Epithelial cell of esophagus (primary cell): ENCODE measurements around the gene CNPY1.

ENCODE experiments used
- DNase-seq: peaks from one replicate; pipeline ENCODE4 v3.0.0; 2010; ENCODE audit warnings: low read depth
- H3K4me3 ChIP-seq: 2 replicates; pipeline ENCODE4 v1.5.1; 2011; ENCODE audit warnings: mild to moderate bottlenecking, low read length, control low read depth
- TF ChIP-seq, protein P1 (sequence below): IDR thresholded peaks from 2 replicates; pipeline ENCODE4 v1.5.1; 2011; ENCODE audit warnings: low read depth, mild to moderate bottlenecking, low read length, control low read depth, inconsistent platforms; ENCODE audit not compliant: insufficient read depth; ENCODE audit errors: missing control alignments

Gene CNPY1

DNA sequence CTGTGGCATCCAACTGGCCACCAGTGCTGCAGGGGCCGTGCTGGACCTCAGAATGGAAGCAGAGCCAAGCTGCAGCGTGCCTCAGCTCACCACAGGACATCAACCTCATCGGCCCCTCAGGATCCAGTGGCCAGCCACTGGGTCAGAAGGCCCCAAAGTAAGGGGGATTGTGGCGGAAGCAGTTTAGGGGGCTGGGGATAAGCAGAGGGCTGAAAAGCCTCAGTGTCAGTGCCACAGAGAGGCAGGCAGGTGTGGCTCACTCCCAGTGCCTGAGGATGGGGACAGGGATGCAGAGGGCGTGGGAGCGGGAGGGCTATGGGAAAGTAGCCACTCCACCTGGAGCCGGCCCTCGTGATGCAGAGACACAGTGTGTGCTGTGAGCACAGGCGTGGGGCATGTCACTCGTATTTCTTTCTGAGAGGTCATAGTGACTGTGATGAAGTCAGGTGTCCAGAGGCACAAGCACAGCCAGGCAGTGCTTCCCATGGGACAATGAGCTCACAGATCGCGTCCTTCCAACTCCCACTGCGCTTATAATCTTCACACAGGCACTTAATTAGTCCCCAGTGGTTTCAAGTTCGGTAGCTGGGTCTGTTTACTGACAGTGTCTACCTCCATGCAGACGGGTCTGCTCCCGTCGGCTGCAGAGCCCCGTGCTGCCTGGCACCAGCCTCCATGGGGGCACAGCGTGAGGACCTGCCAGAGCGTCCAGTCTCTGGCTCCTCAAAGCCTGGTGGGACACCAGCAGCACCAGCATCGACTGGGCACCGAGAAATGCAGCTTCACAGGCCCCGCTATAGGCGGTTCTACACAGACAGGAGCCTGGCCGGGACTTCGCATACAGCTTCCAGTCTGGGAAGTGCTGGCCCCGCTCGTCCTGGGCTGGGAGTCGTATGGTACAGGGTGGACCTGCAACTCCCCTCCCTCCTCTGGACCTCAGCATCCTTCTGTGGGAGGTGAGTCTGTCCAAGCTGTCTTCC is 42.9 kb upstream of the CNPY1 start:
- no peak overlapping the region for H3K4me3 ChIP-seq
- no peak for DNase-seq
- TF ChIP-seq, protein P1, sequence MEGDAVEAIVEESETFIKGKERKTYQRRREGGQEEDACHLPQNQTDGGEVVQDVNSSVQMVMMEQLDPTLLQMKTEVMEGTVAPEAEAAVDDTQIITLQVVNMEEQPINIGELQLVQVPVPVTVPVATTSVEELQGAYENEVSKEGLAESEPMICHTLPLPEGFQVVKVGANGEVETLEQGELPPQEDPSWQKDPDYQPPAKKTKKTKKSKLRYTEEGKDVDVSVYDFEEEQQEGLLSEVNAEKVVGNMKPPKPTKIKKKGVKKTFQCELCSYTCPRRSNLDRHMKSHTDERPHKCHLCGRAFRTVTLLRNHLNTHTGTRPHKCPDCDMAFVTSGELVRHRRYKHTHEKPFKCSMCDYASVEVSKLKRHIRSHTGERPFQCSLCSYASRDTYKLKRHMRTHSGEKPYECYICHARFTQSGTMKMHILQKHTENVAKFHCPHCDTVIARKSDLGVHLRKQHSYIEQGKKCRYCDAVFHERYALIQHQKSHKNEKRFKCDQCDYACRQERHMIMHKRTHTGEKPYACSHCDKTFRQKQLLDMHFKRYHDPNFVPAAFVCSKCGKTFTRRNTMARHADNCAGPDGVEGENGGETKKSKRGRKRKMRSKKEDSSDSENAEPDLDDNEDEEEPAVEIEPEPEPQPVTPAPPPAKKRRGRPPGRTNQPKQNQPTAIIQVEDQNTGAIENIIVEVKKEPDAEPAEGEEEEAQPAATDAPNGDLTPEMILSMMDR, result no peak

DNA sequence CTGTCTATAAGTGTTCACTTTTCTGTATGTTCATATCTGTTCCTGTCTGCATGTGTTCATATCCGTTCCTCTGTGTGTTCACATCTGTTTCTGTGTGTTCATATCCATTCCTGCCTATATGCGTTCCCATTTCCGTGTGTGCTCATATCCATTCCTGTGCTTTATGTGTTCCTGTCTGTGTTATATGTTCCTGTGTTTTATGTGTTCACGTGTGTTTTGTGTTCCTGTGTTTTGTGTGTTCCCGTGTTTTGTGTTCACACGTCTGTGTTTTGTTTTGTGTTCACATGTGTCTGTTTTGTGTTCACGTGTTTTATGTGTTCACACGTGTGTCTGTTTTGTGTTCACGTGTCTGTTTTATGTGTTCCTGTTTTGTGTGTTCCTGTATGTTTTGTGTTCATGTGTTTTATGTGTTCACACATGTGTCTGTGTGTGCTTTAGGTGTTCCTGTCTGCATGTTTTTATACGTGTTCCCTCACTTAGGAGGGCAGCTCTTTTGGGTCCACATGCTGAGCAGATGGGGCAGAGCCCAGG is 42.2 kb upstream of the CNPY1 start:
- no peak overlapping the region for H3K4me3 ChIP-seq
- TF ChIP-seq, protein P1, result no peak
- no peak for DNase-seq

DNA sequence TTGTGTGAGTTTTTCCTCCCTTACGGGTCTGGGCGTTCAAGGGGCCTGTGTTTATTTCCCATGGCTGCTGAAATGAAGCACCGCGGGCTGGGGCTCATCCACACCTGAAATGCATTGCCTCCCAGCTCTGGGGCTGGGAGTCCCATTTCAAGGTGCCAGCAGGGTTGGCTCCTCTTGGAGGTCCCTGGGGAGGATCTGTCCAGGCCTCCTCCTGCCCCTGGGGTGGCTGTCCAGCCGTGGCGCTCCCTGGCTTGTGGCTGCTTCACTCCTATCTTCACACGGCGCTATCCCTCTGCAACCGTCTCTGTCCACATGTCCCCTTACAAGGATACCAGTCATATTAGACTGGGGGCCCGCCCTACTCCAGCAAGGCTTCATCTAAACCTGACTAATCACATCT is 41.1 kb upstream of the CNPY1 start:
- TF ChIP-seq, protein P1, result no peak
- no peak overlapping the region for H3K4me3 ChIP-seq
- DNase-seq, result no peak

DNA sequence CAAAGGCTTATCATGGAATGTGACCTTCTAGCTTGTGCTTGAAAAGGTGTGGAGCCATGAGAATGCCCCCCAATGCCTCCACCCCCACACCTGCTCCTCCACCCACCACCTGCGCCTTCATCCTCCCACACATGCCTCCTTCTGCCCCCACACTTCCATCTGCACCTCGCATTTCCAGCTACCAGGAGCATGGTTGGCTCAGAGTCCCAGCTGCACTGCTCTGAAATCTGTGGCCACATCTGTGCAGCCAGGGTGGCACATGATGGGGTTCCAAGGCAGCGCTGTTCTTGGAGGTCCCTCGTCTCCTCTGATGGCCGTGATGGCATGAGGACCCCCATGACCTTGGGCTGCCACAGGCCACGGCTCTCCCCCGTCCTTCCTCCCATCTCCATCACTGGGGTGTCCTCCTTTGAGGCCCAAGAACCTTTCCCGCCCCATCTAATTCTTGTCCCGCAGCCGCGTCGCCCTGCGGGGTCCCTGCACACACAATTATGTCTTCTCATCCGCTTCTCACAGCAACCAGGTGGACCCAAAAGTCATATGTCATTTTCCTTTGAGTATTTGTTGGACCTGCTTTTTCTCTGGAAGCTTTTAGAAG is 40.6 kb upstream of the CNPY1 start:
- TF ChIP-seq, protein P1, result no peak
- H3K4me3 ChIP-seq, result no peak overlapping the region

DNA sequence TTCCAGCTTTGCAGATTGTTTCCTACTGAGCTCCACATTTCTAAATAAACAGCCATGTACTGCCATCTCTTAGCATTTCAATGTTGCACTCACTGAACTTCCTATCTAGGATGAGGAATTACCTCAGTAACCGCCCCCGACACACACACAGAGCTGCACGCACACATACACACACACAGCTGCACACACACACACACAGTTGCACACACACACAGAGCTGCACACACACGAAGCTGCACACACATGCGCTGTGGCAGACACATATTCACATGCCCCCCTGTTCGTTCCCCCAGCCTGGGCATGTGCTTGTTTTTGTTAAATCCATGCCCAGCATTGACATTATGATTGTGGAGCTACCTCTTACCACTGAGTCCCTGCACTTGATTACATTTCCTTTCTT is 39.6 kb upstream of the CNPY1 start:
- TF ChIP-seq, protein P1, result no peak

More for the DNA sequence above, 40.6 kb upstream of the CNPY1 start:
- no peak for DNase-seq

DNA sequence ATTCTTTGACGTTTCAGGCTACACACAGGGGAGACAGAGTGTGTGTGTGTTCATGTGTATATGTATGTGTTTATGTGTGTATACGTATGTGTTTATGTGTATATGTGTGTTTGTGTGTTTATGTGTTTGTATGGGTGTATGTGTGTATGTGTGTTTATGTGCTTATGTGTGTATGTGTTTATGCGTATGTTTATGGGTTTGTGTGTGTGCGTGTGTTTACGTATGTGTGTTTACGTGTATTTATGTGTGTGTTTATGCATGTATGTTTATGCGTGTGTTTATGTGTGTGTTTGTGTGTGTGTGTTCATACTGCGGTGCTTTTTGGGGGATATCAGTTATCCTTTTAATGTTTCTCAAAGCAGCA is 39.2 kb upstream of the CNPY1 start:
- no peak overlapping the region for H3K4me3 ChIP-seq
- TF ChIP-seq, protein P1, result no peak
- DNase-seq, result no peak

More for the DNA sequence above, 39.6 kb upstream of the CNPY1 start:
- no peak for DNase-seq
- H3K4me3 ChIP-seq, result no peak overlapping the region
